Activated naive CD8-positive, alpha-beta T cell (primary cell): ENCODE data around the gene ADAMTS18.
A peak's percentile ranks its signal among the peaks of the same experiment; 100 is the strongest.
"Not testable (repeated sequence)": the region's sequence is repeated elsewhere in the genome, so short reads cannot be mapped to it uniquely, and the experiment has no call there.

ENCODE experiments used
- H3K27ac Mint-ChIP-seq: one replicate; pipeline ENCODE4 v1.8.0; 2021; ENCODE audit warnings: mixed read lengths
- H3K27me3 Mint-ChIP-seq: one replicate; pipeline ENCODE4 v1.8.0; 2021; ENCODE audit warnings: mixed read lengths
- H3K36me3 Mint-ChIP-seq: one replicate; pipeline ENCODE4 v1.8.0; 2021; ENCODE audit warnings: mixed read lengths
- H3K4me1 Mint-ChIP-seq: one replicate; pipeline ENCODE4 v1.8.0; 2021; ENCODE audit warnings: low read depth, mixed read lengths
- H3K4me3 Mint-ChIP-seq: one replicate; pipeline ENCODE4 v1.8.0; 2021; ENCODE audit warnings: mild to moderate bottlenecking, mixed read lengths
- H3K9me3 Mint-ChIP-seq: one replicate; pipeline ENCODE4 v1.8.0; 2021; ENCODE audit warnings: low read depth, mixed read lengths

The ADAMTS18 gene

DNA sequence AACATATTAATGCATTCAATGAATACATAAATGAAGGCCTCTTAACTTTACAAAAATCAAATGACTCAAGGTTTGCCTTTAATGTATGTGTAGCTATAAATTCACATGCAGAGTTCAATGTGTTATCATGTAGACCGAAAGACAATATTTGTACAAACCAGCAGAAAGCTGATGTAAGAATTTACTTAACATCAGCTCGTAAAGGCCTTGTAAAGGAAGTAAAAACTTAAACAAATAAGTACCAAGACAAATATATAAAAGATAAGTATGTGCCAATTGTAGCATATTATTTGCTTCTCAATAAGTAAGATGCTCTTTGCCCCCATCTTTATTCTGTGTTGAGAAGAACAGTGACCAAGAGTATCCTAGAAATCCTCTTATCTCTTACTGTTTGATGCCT, 130.0 kb downstream of the ADAMTS18 start:
- Mint-ChIP-seq H3K4me1 (peaks cover 7% of the 10 kb centered on the region), H3K36me3 (no peaks in the 10 kb centered on the region)

DNA sequence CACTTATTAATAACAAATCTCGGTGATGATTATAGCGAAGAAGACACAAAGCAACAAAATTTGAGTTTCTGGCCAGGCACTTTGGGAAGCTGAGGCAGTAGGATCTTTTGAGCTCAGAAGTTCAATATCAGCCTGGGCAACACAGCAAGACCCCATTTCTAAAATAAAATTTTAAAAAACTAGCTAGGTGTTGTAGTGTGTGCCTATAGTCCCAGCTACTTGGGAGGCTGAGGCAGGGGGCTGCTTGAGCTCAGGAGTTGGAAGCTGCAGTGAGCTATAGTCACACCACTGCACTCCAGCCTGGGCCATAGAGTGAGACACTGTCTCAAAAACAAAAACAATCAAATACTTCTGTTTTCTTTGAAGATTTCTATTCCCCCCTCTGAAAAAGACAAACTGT, 130.7 kb downstream of the ADAMTS18 start:
- H3K27ac Mint-ChIP-seq = no peak overlapping the region
- peaks cover 7% of the 10 kb centered on the region for H3K4me1 Mint-ChIP-seq
- H3K4me3 Mint-ChIP-seq = no peak overlapping the region
- no peaks in the 10 kb centered on the region for H3K27me3 Mint-ChIP-seq
- no peaks in the 10 kb centered on the region for H3K36me3 Mint-ChIP-seq
- no peaks in the 10 kb centered on the region for H3K9me3 Mint-ChIP-seq

More for the DNA sequence above, 130.0 kb downstream of the ADAMTS18 start:
- Mint-ChIP-seq H3K9me3 (no peaks in the 10 kb centered on the region), H3K4me3 (no peak overlapping the region), H3K27ac (no peak overlapping the region), H3K27me3 (no peaks in the 10 kb centered on the region)

DNA sequence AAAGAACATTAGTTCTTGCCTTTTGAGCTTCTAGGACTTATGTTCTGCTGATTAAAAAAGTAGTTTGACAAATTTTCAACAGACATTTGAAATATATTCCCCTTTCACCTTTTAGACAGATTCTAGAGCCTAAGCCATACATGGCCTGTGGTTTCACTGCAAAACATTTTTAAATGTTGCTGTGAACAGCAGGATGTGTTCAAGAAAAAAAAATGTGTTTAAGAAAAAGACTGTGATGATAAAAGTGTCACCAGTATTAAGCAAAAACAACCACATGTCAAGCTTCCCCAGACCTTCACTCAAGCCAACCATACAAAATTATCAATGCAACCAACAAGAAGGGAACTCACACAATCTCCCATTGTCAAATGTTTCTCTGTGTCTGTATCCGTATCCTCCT, 132.2 kb downstream of the ADAMTS18 start:
- H3K27me3 Mint-ChIP-seq = no peaks in the 10 kb centered on the region
- peaks cover 3% of the 10 kb centered on the region for H3K4me1 Mint-ChIP-seq
- no peak overlapping the region for H3K27ac Mint-ChIP-seq
- H3K4me3 Mint-ChIP-seq = no peak overlapping the region
- no peaks in the 10 kb centered on the region for H3K9me3 Mint-ChIP-seq
- H3K36me3 Mint-ChIP-seq = no peaks in the 10 kb centered on the region

DNA sequence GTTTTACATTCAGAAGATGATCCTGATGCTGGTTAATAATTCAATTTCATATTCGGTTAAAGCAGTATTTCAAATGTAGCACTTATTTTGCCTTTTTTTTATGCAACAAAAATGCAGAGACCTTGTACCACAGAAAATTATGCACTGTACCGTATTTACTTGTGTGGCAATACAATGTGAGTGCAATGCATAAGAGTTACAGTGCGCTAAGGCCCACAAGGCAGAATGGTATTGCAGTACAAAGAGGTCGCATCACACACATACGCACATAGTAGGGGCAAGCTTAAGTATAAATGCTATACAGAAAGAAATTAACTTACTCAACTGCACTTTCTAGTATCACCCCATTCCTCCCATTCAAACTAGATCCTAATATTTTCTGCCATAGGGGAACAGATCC, 132.6 kb downstream of the ADAMTS18 start:
- Mint-ChIP-seq H3K4me3 (no peak overlapping the region), H3K9me3 (no peaks in the 10 kb centered on the region), H3K4me1 (no peaks in the 10 kb centered on the region), H3K36me3 (no peaks in the 10 kb centered on the region), H3K27me3 (no peaks in the 10 kb centered on the region), H3K27ac (no peak overlapping the region)

DNA sequence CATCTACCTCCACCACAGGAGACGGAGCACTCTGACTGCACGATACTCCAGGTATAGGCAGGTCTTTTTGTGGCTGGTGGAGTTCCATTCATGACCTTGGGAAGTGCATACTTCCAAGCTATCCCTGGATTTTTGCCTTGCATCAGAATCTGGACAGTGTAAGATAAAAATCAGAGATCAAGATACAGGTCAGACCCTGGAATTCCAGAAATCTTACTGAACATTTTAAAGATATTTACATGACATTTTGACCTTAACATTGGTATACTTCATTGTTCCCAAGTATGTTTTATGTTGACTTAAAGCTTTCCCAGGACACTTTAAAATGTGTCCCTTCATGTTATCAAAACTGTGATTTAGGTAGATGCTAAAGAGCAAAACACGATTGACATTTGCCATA, 134.6 kb downstream of the ADAMTS18 start:
- H3K27me3 Mint-ChIP-seq = no peaks in the 10 kb centered on the region
- H3K27ac Mint-ChIP-seq = no peak overlapping the region
- no peak overlapping the region for H3K4me3 Mint-ChIP-seq
- no peaks in the 10 kb centered on the region for H3K9me3 Mint-ChIP-seq
- H3K4me1 Mint-ChIP-seq = no peaks in the 10 kb centered on the region
- no peaks in the 10 kb centered on the region for H3K36me3 Mint-ChIP-seq

DNA sequence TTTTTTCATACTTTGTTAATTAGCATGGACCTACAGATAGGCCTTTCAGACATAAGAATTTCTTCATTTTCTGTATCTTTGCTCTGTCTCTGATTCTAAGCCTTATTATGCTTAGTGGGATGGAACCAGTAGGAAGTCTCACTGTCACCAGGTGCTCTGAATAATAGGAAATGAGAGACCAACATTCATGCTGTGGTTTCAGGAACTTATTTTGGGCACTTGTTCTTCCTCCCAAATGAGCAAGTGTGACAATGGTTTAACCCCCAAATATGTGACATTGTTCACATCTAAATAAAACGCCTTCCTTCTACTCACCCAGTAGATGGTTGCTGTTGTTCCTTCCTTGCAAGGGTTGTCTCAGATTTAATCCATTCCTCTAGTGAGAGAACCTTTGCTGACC, 135.4 kb downstream of the ADAMTS18 start:
- no peak overlapping the region for H3K27ac Mint-ChIP-seq
- no peaks in the 10 kb centered on the region for H3K4me1 Mint-ChIP-seq
- H3K4me3 Mint-ChIP-seq = no peak overlapping the region
- H3K9me3 Mint-ChIP-seq = no peaks in the 10 kb centered on the region
- H3K27me3 Mint-ChIP-seq = no peaks in the 10 kb centered on the region
- H3K36me3 Mint-ChIP-seq = no peaks in the 10 kb centered on the region

DNA sequence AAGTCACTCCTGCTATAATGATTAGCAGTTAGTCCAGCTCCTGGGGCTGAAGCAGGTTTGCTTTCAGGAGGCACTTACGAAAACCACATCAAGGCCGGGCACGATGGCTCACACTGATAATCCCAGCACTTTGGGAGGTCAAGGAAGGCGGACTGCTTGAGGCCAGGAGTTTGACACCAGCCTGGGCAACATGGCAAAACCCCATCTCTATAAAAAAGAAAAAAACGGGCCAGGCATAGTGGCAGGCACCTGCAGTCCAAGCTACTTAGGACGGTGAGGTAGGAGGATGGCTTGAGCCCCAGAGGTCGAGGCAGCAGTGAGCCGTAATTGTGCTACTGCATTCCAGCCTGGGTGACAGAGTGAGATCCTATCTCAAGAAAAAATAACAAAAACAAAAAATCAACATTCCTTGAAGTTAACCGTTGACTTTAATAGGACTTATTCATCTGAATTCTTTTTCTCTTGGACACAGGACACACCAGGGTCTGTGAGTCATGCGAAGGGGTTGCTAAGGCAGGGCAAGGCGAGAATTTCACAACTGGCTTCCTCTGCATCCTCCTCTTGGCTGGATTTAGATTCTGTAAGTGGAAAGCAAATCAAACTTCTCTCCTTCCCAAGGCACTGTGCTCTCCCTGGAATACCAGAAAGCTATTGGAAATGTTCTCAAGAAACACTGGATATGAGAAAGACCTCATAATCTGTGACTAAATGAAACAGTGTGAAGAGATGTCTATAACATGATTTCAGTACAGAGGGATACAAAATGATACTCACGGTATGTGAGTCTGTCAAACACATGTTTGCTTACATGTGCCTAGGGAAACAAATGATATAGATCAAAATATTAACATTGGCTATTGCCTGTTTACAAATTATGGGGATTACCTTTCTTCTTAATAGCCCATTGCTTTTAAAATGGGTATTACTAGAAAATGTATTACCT, 136.1 kb downstream of the ADAMTS18 start:
- no peaks in the 10 kb centered on the region for H3K9me3 Mint-ChIP-seq
- H3K4me1 Mint-ChIP-seq = no peaks in the 10 kb centered on the region
- no peak overlapping the region for H3K4me3 Mint-ChIP-seq
- no peaks in the 10 kb centered on the region for H3K36me3 Mint-ChIP-seq
- H3K27ac Mint-ChIP-seq = no peak overlapping the region
- H3K27me3 Mint-ChIP-seq = no peaks in the 10 kb centered on the region

DNA sequence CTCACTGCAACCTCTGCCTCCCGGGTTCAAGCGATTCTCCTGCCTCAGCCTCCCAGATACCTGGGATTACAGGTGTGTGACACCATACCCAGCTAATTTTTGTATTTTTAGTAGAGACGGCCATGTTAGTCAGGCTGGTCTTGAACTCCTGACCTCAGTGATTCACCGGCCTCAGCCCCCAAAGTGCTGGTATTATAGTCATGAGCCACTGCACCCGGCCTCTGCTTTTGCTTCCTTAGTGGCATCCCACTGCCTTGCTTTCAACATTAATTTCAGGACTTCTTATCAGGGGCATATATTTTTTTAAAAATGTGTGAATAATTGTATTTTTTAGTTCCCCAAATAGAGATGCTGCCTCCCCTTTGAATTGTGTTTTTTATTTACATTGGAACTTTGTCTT, 136.8 kb downstream of the ADAMTS18 start:
- Mint-ChIP-seq H3K36me3 (no peaks in the 10 kb centered on the region), H3K4me1 (no peaks in the 10 kb centered on the region), H3K4me3 (no peak overlapping the region)

DNA sequence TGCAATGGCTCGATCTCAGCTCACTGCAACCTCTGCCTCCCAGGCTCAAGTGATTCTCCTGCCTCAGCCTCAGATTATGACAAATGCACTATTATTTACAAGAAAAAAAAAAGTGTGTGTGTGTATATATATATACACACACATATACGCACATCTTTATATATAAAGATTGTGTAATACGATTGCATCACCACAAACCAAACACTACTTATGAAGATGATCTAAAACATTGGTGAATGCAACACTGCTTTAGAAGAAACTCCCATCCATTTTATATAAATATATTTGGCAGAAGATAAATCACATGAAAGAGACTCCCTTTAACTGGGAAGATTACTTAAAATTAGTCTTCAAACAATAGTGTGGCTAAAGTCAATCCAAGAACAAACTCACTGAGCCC, 138.9 kb downstream of the ADAMTS18 start:
- no peaks in the 10 kb centered on the region for H3K27me3 Mint-ChIP-seq
- no peaks in the 10 kb centered on the region for H3K9me3 Mint-ChIP-seq
- H3K4me1 Mint-ChIP-seq = no peaks in the 10 kb centered on the region
- no peaks in the 10 kb centered on the region for H3K36me3 Mint-ChIP-seq
- no peak overlapping the region for H3K27ac Mint-ChIP-seq
- no peak overlapping the region for H3K4me3 Mint-ChIP-seq

More for the DNA sequence above, 136.8 kb downstream of the ADAMTS18 start:
- H3K27me3 Mint-ChIP-seq = no peaks in the 10 kb centered on the region
- no peaks in the 10 kb centered on the region for H3K9me3 Mint-ChIP-seq
- no peak overlapping the region for H3K27ac Mint-ChIP-seq

DNA sequence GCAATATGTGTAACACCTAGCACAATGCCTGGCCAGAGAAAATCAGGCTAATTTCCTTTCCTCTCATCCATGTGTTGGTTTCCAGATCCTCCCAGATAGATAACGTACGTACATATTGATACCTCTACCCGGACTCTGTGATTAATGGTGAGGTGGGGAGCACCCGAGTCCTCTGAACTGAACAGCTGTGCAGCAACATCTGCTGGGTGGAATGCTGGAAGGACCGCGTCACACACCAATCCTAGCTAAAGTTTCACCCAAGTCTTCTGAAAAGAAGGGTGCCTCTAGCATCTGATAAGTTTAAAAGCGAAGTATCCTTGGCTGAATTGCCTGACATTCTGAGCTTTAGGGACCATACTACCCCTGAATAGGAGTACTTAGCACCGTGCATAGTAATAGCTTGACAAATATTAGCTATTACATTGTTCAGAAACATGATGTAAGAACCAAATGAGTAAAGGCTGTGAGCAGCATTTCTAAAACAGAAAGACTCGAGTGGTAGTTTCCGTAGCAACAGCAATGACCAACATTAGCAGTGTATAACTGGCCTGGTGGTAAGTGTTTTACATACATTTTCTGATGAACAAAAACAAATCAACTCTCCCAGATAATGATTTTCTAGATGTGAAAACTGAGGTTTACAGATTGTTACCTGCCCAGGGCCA, 144.3 kb downstream of the ADAMTS18 start:
- Mint-ChIP-seq H3K9me3 (no peaks in the 10 kb centered on the region), H3K27ac (no peak overlapping the region), H3K27me3 (no peaks in the 10 kb centered on the region)

DNA sequence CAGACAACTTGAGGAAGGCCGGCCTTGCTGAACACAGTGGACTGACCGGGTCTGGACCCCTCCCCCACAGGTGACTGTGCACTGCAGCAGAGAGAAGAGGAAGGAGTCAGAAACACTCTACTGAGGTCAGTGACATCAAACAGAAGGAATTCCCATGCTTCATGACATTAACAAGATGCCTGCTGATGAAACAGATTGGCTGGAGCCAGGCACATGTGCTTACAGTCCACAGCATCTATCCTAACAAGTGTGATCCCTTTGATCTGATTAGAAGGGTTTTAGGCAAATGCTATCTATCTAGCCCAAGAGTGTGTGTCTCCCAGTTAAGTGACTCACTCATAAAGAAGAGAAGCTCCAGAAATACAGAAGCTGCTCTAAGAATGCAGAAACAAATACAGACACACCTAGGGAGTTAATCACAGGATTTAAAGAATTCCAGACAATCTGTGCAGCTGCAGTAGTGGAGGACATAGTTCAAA, 145.5 kb downstream of the ADAMTS18 start:
- H3K4me3 Mint-ChIP-seq = no peak overlapping the region
- no peak overlapping the region for H3K27ac Mint-ChIP-seq
- no peaks in the 10 kb centered on the region for H3K27me3 Mint-ChIP-seq
- H3K36me3 Mint-ChIP-seq = no peaks in the 10 kb centered on the region
- H3K4me1 Mint-ChIP-seq = no peaks in the 10 kb centered on the region
- H3K9me3 Mint-ChIP-seq = no peaks in the 10 kb centered on the region

More for the DNA sequence above, 144.3 kb downstream of the ADAMTS18 start:
- Mint-ChIP-seq H3K4me1 (no peaks in the 10 kb centered on the region), H3K4me3 (no peak overlapping the region), H3K36me3 (no peaks in the 10 kb centered on the region)

DNA sequence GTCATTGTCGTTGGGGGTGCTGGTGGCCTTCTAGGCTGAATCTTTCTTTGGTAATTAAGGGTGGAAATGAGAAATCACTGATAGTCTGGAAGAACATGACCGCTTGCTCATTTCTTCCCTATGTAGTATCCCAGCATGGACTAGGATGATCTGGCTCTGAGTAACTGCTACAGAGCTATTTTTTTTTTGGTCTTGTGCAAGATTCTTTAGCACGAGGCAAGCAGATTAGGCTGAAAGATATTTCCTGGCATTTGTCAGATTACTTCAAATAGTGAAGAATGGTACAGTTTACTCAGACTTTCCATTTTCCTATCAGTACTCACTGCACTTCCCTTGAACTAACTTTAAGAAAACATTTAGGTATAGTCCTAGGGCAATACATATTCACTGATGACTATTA, 146.6 kb downstream of the ADAMTS18 start:
- no peaks in the 10 kb centered on the region for H3K36me3 Mint-ChIP-seq
- H3K27me3 Mint-ChIP-seq = no peaks in the 10 kb centered on the region
- no peaks in the 10 kb centered on the region for H3K4me1 Mint-ChIP-seq
- H3K27ac Mint-ChIP-seq = peak overlapping the region; percentile 18
- no peaks in the 10 kb centered on the region for H3K9me3 Mint-ChIP-seq
- H3K4me3 Mint-ChIP-seq = no peak overlapping the region

DNA sequence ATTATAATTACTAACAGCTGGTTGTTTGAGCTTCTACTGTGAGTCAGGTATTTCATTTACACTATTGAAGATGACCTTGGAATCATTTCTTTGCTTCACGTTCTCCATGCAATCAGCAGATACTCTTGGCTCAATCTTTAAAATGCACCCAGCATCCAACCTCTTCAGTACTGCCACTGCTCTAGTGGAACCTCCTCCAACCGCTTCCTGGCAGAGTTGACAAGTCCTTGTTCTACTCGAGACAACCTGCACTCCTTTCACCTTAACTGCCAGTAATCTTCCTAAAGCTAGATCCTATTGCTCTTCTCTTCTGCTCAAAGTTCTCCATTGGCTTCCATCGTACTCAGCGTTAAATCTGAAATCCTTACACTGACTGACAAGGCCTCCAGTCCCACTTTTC, 149.2 kb downstream of the ADAMTS18 start:
- H3K36me3 Mint-ChIP-seq = no peaks in the 10 kb centered on the region
- no peak overlapping the region for H3K4me3 Mint-ChIP-seq
- H3K27me3 Mint-ChIP-seq = peaks cover under 1% of the 10 kb centered on the region

DNA sequence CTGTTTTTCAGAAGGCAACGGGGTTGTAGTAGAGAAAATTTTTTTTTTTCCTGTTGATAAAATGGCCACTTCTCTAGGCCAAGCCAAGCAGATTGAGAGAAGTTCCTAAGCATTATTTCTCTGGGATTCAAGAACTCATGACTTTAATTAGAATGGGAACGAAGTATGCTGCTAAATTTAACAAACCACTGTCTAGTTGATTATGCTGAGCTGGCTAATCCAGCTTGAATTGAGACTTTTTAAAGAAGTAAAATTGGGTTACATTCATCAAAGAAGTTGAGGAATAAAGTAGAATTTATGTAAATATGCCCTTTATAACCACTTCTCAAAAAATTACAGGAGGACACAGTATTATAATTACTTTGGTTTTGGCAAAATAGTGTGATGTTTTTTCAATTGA, 152.5 kb downstream of the ADAMTS18 start:
- H3K27ac Mint-ChIP-seq = no peak overlapping the region
- no peaks in the 10 kb centered on the region for H3K4me1 Mint-ChIP-seq
- no peak overlapping the region for H3K4me3 Mint-ChIP-seq
- no peaks in the 10 kb centered on the region for H3K9me3 Mint-ChIP-seq
- no peaks in the 10 kb centered on the region for H3K36me3 Mint-ChIP-seq
- H3K27me3 Mint-ChIP-seq = peaks cover 2% of the 10 kb centered on the region

More for the DNA sequence above, 149.2 kb downstream of the ADAMTS18 start:
- Mint-ChIP-seq H3K9me3 (no peaks in the 10 kb centered on the region), H3K27ac (no peak overlapping the region), H3K4me1 (no peaks in the 10 kb centered on the region)

DNA sequence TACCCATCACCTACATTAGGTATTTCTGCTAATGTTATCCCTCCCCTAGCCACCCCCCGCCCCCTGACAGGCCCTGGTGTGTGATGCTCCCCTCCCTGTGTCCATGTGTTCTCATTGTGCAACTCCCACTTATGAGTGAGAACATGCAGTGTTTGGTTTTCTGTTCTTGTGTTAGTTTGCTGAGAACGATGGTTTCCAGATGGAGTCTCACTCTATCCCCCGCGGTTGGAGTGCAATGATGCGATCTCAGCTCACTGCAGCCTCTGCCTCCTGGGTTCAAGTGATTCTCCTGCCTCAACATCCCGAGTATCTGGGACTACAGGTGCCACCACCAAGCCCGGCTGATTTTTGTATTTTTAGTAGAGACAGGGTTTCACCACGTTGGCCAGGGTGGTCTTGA, 155.5 kb downstream of the ADAMTS18 start:
- H3K36me3 Mint-ChIP-seq, H3K4me3 Mint-ChIP-seq, H3K4me1 Mint-ChIP-seq, H3K27me3 Mint-ChIP-seq, H3K9me3 Mint-ChIP-seq, H3K27ac Mint-ChIP-seq: not testable (repeated sequence)
